Measurements from ENCODE around the gene FBXL15. TPM values are rescaled to one million over a fixed set of nuclear protein-coding genes. Genes with fewer than 3 reads are reported as not detected.

FBXL15 gene
- total RNA-seq, 2 experiments from 2014 or later, result 11.7 to 16.3 TPM

DNA sequence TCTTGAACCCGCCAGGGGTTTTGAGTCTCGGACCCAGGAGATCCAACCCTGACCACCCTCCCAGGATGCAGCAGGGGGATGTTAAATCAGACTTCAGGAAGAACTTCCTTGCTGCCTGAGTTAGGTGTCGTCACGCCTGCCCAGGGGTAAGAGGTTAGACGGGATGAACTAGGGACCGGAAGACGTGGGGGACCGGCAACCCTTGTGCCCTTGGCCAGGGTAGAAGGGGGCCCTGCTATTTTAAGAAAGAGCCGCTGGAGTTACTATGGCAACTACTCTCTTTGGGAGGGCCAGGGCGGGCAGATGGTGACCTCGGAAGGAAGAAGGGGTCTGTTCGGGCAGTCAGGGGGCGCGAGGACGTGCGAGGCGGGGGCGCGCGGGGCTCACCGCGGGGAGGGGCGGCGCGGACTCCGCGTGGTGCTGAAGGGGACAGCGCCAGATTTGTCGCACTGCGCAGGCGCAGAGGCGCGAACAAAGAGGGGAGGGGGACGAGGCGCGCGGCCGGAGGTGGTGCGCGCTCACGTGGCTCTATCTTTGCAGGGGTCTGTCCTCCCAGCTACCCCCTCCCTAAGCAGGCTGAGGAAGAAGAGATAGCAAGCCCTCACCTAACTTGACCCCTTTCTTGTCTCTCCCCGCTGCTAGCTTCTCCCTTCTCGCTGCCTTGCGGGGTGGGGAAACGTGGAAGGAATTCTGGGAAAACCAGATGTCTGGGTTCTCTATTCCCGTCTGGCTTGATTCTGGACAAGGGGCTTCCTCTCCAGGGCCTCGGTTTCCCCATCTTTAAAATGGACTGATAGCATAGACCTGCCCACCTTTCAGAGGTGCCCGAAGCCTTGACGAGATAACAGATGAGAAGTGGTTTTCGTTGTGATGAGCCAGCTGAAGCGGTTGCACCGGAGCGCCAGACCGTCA is 1.1 kb upstream of the FBXL15 start:
- Mint-ChIP-seq H3K4me3 (peak overlapping the region; percentile 93), H3K27me3 (peaks cover 24% of the 10 kb centered on the region), H3K9me3 (no peaks in the 10 kb centered on the region), H3K36me3 (peaks cover 3% of the 10 kb centered on the region), H3K27ac (peak overlapping the region; percentile 7), H3K4me1 (peaks cover 26% of the 10 kb centered on the region)
- no peak for ATAC-seq (ENCODE audit: low read depth)
- DNase-seq, result peak; percentile 87
- POLR2A ChIA-PET, result interaction anchor here (1.4 to 6.6 kb wide), 6 partner anchors 9 to 227 kb away, joined by 3 to 140 read pairs (median 30); partner anchors contain the start of genes C10orf95, CUEDC2 and NFKB2

DNA sequence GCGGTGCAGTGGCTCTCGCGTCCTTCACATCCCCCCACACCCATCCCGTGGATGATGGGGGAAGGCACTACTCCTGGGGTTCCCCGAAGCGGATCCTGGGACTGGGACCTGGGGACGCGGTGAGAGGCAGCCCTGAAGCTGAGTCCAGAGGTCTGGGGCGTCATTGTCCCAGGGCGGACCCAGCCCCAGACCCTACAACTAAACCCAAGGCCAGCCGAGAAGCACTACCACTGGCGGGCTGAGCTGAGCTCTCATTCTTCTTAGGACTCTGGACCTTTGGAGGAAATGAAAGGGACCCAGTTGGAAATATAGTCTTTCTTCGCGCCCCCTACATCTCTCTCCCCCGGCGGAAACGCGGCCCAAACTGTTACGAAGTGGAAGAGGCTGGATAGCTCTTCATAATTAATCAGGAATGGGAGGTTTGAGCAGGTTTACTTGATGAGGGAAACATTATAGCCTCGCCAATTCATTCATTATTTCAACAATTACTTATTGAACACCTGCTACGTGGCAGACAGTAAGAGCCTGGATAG is 389 bp upstream of the FBXL15 start:
- Mint-ChIP-seq H3K27me3 (peaks cover 23% of the 10 kb centered on the region), H3K4me1 (peaks cover 26% of the 10 kb centered on the region), H3K27ac (peak overlapping the region; percentile 91), H3K4me3 (peak overlapping the region; percentile 93), H3K36me3 (peaks cover 4% of the 10 kb centered on the region), H3K9me3 (no peaks in the 10 kb centered on the region)
- no peak for DNase-seq
- POLR2A ChIA-PET, result interaction anchor here (0.6 to 6.6 kb wide), 7 partner anchors 10 to 228 kb away, joined by 3 to 140 read pairs (median 20); partner anchors contain the start of genes C10orf95, CUEDC2, GBF1 and NFKB2
- no peak for ATAC-seq (ENCODE audit: low read depth)

DNA sequence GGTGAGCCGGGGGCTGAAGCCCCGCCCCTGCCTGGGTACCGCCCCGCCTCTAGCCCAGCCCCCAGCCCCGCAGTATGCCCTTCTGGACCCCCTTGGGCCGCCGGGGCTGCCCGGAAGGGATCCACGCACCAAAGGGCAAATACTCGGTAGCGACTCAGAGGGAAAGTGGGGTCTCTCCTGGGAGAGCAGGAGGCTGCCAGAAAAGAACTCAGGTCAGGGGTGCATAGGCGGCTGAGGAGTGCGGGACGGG is 796 bp downstream of the FBXL15 start:
- H3K4me1 Mint-ChIP-seq, result peaks cover 28% of the 10 kb centered on the region
- peaks cover 19% of the 10 kb centered on the region for H3K27me3 Mint-ChIP-seq
- no peaks in the 10 kb centered on the region for H3K9me3 Mint-ChIP-seq
- ATAC-seq (ENCODE audit: low read depth) (no peak), DNase-seq (no peak)
- POLR2A ChIA-PET, result interaction anchor here (0.8 to 6.6 kb wide), 11 partner anchors 8 to 192 kb away, joined by 3 to 140 read pairs (median 9); partner anchors contain the start of genes C10orf95, CUEDC2 and NFKB2
- peak overlapping the region; percentile 93 for H3K4me3 Mint-ChIP-seq
- peak overlapping the region; percentile 91 for H3K27ac Mint-ChIP-seq
- H3K36me3 Mint-ChIP-seq, result peaks cover 4% of the 10 kb centered on the region

DNA sequence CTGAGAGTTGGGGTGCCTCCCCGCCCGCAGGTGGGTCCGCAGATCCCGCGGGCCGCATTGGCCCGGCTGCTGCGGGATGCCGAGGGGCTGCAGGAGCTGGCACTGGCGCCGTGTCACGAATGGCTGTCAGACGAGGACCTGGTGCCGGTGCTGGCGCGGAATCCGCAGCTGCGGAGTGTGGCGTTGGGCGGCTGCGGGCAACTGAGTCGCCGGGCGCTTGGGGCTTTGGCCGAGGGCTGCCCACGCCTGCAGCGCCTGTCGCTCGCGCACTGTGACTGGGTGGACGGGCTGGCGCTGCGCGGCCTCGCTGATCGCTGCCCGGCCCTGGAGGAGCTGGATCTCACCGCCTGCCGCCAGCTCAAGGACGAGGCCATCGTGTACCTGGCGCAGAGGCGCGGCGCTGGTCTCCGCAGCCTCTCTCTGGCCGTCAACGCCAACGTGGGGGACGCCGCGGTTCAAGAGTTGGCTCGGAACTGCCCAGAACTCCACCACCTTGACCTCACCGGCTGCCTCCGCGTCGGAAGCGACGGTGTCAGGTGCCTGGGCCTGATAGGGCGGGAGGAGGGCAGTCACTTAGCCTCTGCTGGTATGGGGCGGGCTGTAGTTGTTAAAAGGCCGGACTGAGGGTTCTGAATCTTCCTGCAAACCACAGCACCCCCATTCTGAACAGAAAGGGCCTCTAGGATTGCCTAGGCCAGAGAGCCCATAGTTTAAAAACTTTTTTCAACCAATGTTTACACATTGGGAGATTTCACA is 1.3 kb downstream of the FBXL15 start:
- Mint-ChIP-seq H3K27ac (peak overlapping the region; percentile 91), H3K9me3 (no peaks in the 10 kb centered on the region), H3K4me1 (peaks cover 30% of the 10 kb centered on the region), H3K36me3 (peaks cover 4% of the 10 kb centered on the region), H3K4me3 (peak overlapping the region; percentile 93), H3K27me3 (peaks cover 19% of the 10 kb centered on the region)
- ATAC-seq (ENCODE audit: low read depth) (peak; percentile 9), DNase-seq (no peak)
- POLR2A ChIA-PET, result interaction anchor here (0.8 to 6.6 kb wide), 11 partner anchors 9 to 192 kb away, joined by 3 to 140 read pairs (median 9); partner anchors contain the start of genes C10orf95, CUEDC2 and NFKB2

DNA sequence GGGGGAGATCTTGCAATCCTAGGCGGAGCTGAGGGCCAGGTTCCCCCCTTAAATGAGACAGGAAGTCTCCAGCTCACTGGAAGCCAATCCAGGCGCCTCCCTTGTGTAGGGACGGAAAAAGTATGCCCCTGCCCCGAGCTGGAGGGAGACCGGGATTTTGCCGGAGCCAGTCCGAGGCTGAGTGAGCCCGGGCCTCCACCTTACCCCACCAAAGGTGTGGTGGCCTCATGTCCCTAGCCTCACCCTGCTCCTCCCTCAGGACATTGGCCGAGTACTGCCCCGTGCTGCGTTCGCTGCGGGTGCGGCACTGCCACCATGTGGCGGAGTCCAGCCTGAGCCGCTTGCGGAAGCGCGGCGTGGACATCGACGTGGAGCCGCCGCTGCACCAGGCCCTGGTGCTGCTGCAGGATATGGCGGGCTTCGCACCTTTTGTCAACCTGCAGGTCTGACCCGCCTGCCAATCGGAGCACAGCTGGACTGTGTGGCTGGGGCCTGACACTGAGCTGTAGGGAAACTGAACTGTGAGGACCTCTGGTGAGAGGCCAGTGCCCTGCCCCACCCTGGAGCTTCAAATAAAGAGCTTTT is 2.0 kb downstream of the FBXL15 start:
- POLR2A ChIA-PET, result interaction anchor here (1.1 to 6.6 kb wide), 7 partner anchors 11 to 161 kb away, joined by 4 to 140 read pairs (median 20); partner anchors contain the start of genes C10orf95, CUEDC2 and NFKB2

DNA sequence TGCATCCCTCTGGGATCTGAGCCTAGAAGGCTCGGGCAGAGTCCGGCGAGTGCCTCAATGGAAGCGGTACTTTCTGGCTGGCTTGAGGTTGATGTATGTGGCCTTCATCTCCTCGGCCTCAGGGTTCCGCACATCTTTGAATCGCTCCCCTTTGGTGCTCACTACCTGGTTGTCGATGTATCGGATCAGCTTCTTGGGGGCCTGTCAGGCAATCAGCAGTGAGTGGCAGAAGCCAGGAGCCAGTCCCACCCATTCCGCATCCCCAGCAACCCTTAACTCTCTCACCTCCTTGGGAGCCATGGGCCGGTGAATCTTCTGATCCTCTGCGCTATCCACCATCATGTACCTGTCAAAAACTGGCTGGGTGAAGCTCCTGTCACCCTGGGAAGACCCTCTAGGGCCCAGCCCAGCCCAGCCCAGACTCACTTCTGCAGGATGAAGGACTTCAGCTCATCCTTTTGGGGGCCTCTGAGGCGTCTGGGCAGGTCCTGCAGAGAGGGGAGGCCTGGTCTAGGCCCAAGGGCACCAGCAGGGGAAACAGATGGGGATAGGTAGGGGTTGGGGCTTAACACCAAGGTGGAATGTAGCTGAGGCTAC is 2.8 kb downstream of the FBXL15 start:
- no peak overlapping the region for H3K4me3 Mint-ChIP-seq
- no peak for DNase-seq
- peaks cover 6% of the 10 kb centered on the region for H3K36me3 Mint-ChIP-seq
- no peak for ATAC-seq (ENCODE audit: low read depth)
- H3K27me3 Mint-ChIP-seq, result peaks cover 6% of the 10 kb centered on the region
- no peaks in the 10 kb centered on the region for H3K9me3 Mint-ChIP-seq
- peaks cover 36% of the 10 kb centered on the region for H3K4me1 Mint-ChIP-seq
- POLR2A ChIA-PET, result interaction anchor here (2.7 to 6.6 kb wide), 5 partner anchors 10 to 55 kb away, joined by 9 to 140 read pairs (median 39); partner anchors contain the start of genes C10orf95, CUEDC2 and NFKB2
- H3K27ac Mint-ChIP-seq, result no peak overlapping the region

More for the DNA sequence above, 2.0 kb downstream of the FBXL15 start:
- no peaks in the 10 kb centered on the region for H3K9me3 Mint-ChIP-seq
- H3K4me3 Mint-ChIP-seq, result peak overlapping the region; percentile 93
- peaks cover 6% of the 10 kb centered on the region for H3K36me3 Mint-ChIP-seq
- H3K4me1 Mint-ChIP-seq, result peaks cover 36% of the 10 kb centered on the region
- DNase-seq (peak; percentile 75), ATAC-seq (ENCODE audit: low read depth) (peak; percentile 14)
- peak overlapping the region; percentile 73 for H3K27ac Mint-ChIP-seq
- peaks cover 14% of the 10 kb centered on the region for H3K27me3 Mint-ChIP-seq

DNA sequence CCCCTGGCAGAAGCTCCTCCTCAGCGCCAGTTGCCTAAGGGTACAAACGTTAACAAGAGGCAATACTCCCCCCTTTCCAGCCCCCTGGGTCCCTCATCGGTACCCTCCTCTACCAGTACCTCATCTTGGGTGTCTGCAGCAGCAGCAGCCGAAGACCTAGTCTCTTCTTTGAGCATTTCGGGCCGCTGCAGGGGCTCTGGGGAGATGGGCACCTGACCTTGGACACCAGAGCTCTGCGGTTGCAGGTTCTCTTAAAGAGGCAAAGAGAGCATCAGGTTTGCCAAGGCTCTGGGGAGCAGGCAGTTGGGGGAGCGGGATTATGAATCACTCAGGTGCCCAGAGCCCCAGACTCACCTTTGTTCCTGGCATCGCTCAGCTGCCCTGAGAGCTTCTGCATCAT is 3.5 kb downstream of the FBXL15 start:
- ATAC-seq (ENCODE audit: low read depth) (no peak), DNase-seq (no peak)
- Mint-ChIP-seq H3K36me3 (peaks cover 6% of the 10 kb centered on the region), H3K4me3 (no peak overlapping the region), H3K4me1 (peaks cover 33% of the 10 kb centered on the region), H3K27me3 (peaks cover 1% of the 10 kb centered on the region), H3K27ac (no peak overlapping the region), H3K9me3 (no peaks in the 10 kb centered on the region)
- POLR2A ChIA-PET, result interaction anchor here (0.9 to 6.6 kb wide), 5 partner anchors 9 to 37 kb away, joined by 5 to 140 read pairs (median 39); partner anchors contain the start of genes C10orf95, CUEDC2 and NFKB2

DNA sequence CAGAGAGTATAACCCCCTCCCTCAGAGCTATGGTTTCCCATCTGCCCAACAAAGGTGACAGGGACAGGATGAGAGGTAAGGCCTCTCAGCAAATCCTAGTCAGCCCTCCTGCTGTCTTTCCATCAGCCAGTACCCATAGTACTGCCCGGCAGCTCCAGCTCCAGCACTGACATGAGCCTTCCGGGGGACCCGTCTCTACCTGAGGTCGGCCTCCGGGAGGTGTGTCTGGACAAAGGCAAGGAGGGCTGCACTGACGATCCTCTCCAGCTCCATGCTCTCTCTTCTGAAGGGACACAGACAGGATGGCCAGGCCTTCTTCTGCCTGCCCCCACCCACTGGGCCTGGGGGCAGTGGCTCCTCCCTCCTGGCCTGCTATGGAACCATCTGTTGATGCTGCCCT is 4.3 kb downstream of the FBXL15 start:
- peaks cover 27% of the 10 kb centered on the region for H3K4me1 Mint-ChIP-seq
- DNase-seq (no peak), ATAC-seq (ENCODE audit: low read depth) (no peak)
- no peak overlapping the region for H3K4me3 Mint-ChIP-seq
- H3K36me3 Mint-ChIP-seq, result peaks cover 6% of the 10 kb centered on the region
- no peaks in the 10 kb centered on the region for H3K27me3 Mint-ChIP-seq
- POLR2A ChIA-PET, result interaction anchor here (0.9 to 6.6 kb wide), 2 partner anchors 9 to 25 kb away, joined by 5 to 140 read pairs; partner anchors contain the start of gene CUEDC2
- no peaks in the 10 kb centered on the region for H3K9me3 Mint-ChIP-seq
- peak overlapping the region; percentile 9 for H3K27ac Mint-ChIP-seq

DNA sequence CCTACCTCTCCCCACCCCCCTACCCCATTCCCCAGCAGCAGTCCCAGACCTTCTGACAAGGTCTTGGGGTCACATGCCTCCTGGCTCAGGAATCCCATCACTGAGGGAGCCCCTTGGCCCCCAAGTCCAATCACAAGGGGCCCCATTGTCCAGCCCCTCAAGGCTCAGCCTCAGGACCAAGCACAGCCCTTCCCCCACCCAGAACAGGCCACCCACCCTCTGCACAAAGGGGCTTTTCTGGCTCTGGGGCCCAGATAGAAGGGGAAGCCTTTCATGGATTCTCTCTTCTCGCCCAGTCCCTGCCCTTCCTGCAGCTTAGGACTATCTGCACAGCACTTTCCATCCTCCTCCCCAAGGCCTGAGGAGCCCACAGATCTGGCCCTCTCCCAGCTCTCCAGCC is 4.8 kb downstream of the FBXL15 start:
- Mint-ChIP-seq H3K4me1 (peaks cover 22% of the 10 kb centered on the region), H3K27me3 (no peaks in the 10 kb centered on the region), H3K4me3 (no peak overlapping the region), H3K27ac (peak overlapping the region; percentile 56), H3K36me3 (peaks cover 6% of the 10 kb centered on the region), H3K9me3 (no peaks in the 10 kb centered on the region)
- DNase-seq (no peak), ATAC-seq (ENCODE audit: low read depth) (no peak)
- POLR2A ChIA-PET, result interaction anchor here (6.6 kb wide), 1 partner anchor 8 kb away, joined by 140 read pairs; the partner anchor contains the start of gene CUEDC2

DNA sequence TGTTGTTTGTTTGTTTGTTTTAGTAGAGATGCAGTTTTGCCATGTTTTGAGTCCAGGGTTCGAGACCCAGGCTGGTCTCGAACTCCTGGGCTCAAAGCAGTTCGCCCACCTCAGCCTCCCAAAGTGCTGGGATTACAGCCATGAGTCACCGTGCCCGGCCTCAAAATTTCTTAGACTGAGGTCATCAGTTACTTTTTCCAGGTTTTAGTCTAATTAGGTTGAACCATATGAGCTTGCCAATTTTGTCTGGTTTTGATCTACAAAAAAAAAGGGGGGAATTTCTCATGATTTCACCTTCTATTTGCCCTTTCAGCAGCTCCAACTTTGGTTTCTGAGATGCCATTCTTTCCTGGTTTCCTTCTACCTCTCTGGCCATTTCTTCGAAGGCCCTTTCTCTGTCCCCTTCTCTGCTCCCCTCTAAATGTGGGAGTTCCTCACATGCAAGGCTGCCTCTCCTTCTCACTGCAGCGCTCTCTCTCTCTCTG is 6.2 kb downstream of the FBXL15 start:
- peaks cover 27% of the 10 kb centered on the region for H3K4me1 Mint-ChIP-seq
- H3K27ac Mint-ChIP-seq, result no peak overlapping the region
- no peak for DNase-seq
- peaks cover 11% of the 10 kb centered on the region for H3K36me3 Mint-ChIP-seq
- ATAC-seq (ENCODE audit: low read depth), result no peak
- no peaks in the 10 kb centered on the region for H3K9me3 Mint-ChIP-seq
- POLR2A ChIA-PET, result interaction anchor here (1.0 kb wide), 1 partner anchor 17 kb away, joined by 3 read pairs; no protein-coding TSS in a partner anchor
- no peaks in the 10 kb centered on the region for H3K27me3 Mint-ChIP-seq
- no peak overlapping the region for H3K4me3 Mint-ChIP-seq

DNA sequence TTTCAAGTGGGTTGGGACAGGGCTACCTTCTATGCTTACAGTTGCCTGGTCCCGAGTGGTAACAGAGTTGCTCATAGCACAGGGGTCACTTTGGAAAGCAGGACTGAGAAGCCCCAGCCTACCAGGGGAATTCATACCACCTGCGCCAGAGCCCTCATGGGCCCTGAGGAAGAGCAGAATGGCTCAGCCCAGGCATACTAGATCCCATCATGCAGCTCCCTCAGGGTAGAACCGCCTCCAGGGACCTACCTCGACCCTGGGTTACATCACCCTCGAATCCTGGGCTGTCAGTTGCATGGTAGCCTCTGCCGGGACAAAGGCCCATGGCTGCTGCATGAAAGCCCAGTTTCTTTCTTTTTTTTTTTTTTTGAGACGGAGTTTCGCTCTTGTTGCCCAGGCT is 8.8 kb downstream of the FBXL15 start:
- H3K4me3 Mint-ChIP-seq, result no peak overlapping the region
- ATAC-seq (ENCODE audit: low read depth), result no peak
- no peaks in the 10 kb centered on the region for H3K9me3 Mint-ChIP-seq
- no peak overlapping the region for H3K27ac Mint-ChIP-seq
- H3K36me3 Mint-ChIP-seq, result peaks cover 8% of the 10 kb centered on the region
- POLR2A ChIA-PET, result interaction anchor here (8.3 kb wide), 1 partner anchor 7 kb away, joined by 140 read pairs; the partner anchor contains the start of gene FBXL15
- H3K4me1 Mint-ChIP-seq, result peaks cover 29% of the 10 kb centered on the region
- DNase-seq, result no peak
- no peaks in the 10 kb centered on the region for H3K27me3 Mint-ChIP-seq
